Hepatocyte (in vitro differentiated cells): Measurements from ENCODE around the gene ELOVL1. TPM values are rescaled to one million over a fixed set of nuclear protein-coding genes. Genes with fewer than 3 reads are reported as not detected.

Experiments
- DNase-seq: peaks from one replicate; pipeline ENCODE4 v3.0.0-alpha.2; 2016; ENCODE audit warnings: low spot score
- H2AFZ ChIP-seq: fragments of 200-600 bp; sonication (generic); 2 replicates; pipeline ENCODE4 v1.6.0; 2016; ENCODE audit warnings: antibody characterized with exemption, mild to moderate bottlenecking
- H3K27ac ChIP-seq: fragments of 200-600 bp; sonication (generic); 2 replicates; pipeline ENCODE4 v1.5.1; 2016; ENCODE audit warnings: mild to moderate bottlenecking
- H3K27me3 ChIP-seq: fragments of 200-600 bp; sonication (generic); 2 replicates; pipeline ENCODE4 v1.6.1; 2016
- H3K36me3 ChIP-seq: fragments of 200-600 bp; sonication (generic); replicated peaks from 2 replicates; pipeline ENCODE4 v1.5.1; 2016; ENCODE audit warnings: low read depth; ENCODE audit not compliant: insufficient read depth
- H3K4me1 ChIP-seq: fragments of 200-600 bp; sonication (generic); 2 replicates; pipeline ENCODE4 v1.5.1; 2016; ENCODE audit warnings: mild to moderate bottlenecking, moderate library complexity; ENCODE audit not compliant: insufficient read depth
- H3K4me2 ChIP-seq: fragments of 200-600 bp; sonication (generic); 2 replicates; pipeline ENCODE4 v1.6.0; 2016
- H3K4me3 ChIP-seq: fragments of 200-600 bp; sonication (generic); 2 replicates; pipeline ENCODE4 v1.5.1; 2016; ENCODE audit warnings: mild to moderate bottlenecking
- H3K79me2 ChIP-seq: fragments of 200-600 bp; sonication (generic); 2 replicates; pipeline ENCODE4 v1.6.0; 2017; ENCODE audit warnings: mild to moderate bottlenecking
- H3K9me2 ChIP-seq: fragments of 200-600 bp; sonication (generic); replicated peaks from 2 replicates; pipeline ENCODE4 v1.6.0; 2017; ENCODE audit warnings: mild to moderate bottlenecking; ENCODE audit not compliant: insufficient read depth
- H3K9me3 ChIP-seq: fragments of 200-600 bp; sonication (generic); 2 replicates; pipeline ENCODE4 v1.5.1; 2016; ENCODE audit warnings: low read depth, mild to moderate bottlenecking
- H4K20me1 ChIP-seq: fragments of 200-600 bp; sonication (generic); 2 replicates; pipeline ENCODE4 v1.6.0; 2016; ENCODE audit warnings: mild to moderate bottlenecking; ENCODE audit not compliant: insufficient read depth, poor library complexity, severe bottlenecking
- EZH2 ChIP-seq: fragments of 200-600 bp; sonication (generic); IDR thresholded peaks from 2 replicates; pipeline ENCODE4 v1.6.1; 2016; ENCODE audit warnings: antibody characterized with exemption, mild to moderate bottlenecking, borderline replicate concordance
- EZH2phosphoT487 ChIP-seq: fragments of 200-600 bp; sonication (generic); IDR thresholded peaks from one replicate; pipeline ENCODE4 v1.6.1; 2018; ENCODE audit warnings: antibody characterized with exemption, mild to moderate bottlenecking, low read depth, moderate library complexity; ENCODE audit not compliant: unreplicated experiment, severe bottlenecking
- WGBS: methylation state at CpG from one replicate; pipeline ENCODE4 v1.1.6; 2016; ENCODE audit warnings: low lambda C conversion rate; ENCODE audit errors: missing lambda C conversion rate; 5-methylcytosine and 5-hydroxymethylcytosine counted together
- polyA plus RNA-seq: library from polyadenylated mRNA; unstranded; fragments of >200 nt; fragmentation: Nextera tagmentation; extraction: Ambion mirVana; gene quantifications from 2 replicates; pipeline ENCODE4 v1.2.1, GENCODE V29; 2016
- total RNA-seq: library from RNA; depleted of rRNA; stranded (reverse); fragments of >200 nt; gene quantifications from 2 replicates; pipeline ENCODE4 v1.2.3, GENCODE V29; 2014
- TF ChIP-seq, protein P1 (sequence below): fragments of 200-600 bp; sonication (generic); IDR thresholded peaks from 2 replicates; pipeline ENCODE4 v1.5.1; 2016; ENCODE audit warnings: antibody characterized with exemption, mild to moderate bottlenecking; ENCODE audit not compliant: poor library complexity

The ELOVL1 gene
- total and polyA plus RNA-seq, 2 experiments from 2014 or later: 90.8 to 185 TPM

GRCh38 chr1:43396059-43396458 lies 28.2 kb upstream of the ELOVL1 start:
- Histone ChIP-seq H3K36me3 (no peaks in the 10 kb centered on the region), H3K79me2 (peaks cover 69% of the 10 kb centered on the region), H3K27ac (no peak overlapping the region), H3K4me3 (no peak overlapping the region), H3K9me3 (no peaks in the 10 kb centered on the region), H3K27me3 (no peaks in the 10 kb centered on the region), H3K4me1 (peaks cover 1% of the 10 kb centered on the region), H3K4me2 (no peak overlapping the region), H4K20me1 (no peaks in the 10 kb centered on the region), H3K9me2 (no peaks in the 10 kb centered on the region), H2AFZ (no peak overlapping the region)
- TF ChIP-seq EZH2 (no peak), EZH2phosphoT487 (no peak)
- TF ChIP-seq, protein P1, sequence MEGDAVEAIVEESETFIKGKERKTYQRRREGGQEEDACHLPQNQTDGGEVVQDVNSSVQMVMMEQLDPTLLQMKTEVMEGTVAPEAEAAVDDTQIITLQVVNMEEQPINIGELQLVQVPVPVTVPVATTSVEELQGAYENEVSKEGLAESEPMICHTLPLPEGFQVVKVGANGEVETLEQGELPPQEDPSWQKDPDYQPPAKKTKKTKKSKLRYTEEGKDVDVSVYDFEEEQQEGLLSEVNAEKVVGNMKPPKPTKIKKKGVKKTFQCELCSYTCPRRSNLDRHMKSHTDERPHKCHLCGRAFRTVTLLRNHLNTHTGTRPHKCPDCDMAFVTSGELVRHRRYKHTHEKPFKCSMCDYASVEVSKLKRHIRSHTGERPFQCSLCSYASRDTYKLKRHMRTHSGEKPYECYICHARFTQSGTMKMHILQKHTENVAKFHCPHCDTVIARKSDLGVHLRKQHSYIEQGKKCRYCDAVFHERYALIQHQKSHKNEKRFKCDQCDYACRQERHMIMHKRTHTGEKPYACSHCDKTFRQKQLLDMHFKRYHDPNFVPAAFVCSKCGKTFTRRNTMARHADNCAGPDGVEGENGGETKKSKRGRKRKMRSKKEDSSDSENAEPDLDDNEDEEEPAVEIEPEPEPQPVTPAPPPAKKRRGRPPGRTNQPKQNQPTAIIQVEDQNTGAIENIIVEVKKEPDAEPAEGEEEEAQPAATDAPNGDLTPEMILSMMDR: no peak
- DNase-seq: no peak
- 50% methylated on average over 1 of the region's 1 CpG for WGBS

GRCh38 chr1:43395523-43395922 lies 27.7 kb upstream of the ELOVL1 start:
- no peak overlapping the region for H3K4me2 ChIP-seq
- H3K79me2 ChIP-seq: peaks cover 74% of the 10 kb centered on the region
- WGBS: 90% methylated on average over 4 of the region's 4 CpGs
- no peaks in the 10 kb centered on the region for H3K36me3 ChIP-seq
- no peak for DNase-seq
- H3K27me3 ChIP-seq: no peaks in the 10 kb centered on the region
- no peak overlapping the region for H3K4me3 ChIP-seq
- H3K9me2 ChIP-seq: no peaks in the 10 kb centered on the region
- no peak overlapping the region for H2AFZ ChIP-seq
- H4K20me1 ChIP-seq: no peaks in the 10 kb centered on the region
- H3K27ac ChIP-seq: no peak overlapping the region
- H3K9me3 ChIP-seq: no peaks in the 10 kb centered on the region
- no peak for TF ChIP-seq EZH2
- TF ChIP-seq, protein P1: no peak
- TF ChIP-seq EZH2phosphoT487: no peak
- H3K4me1 ChIP-seq: peaks cover 6% of the 10 kb centered on the region

DNA sequence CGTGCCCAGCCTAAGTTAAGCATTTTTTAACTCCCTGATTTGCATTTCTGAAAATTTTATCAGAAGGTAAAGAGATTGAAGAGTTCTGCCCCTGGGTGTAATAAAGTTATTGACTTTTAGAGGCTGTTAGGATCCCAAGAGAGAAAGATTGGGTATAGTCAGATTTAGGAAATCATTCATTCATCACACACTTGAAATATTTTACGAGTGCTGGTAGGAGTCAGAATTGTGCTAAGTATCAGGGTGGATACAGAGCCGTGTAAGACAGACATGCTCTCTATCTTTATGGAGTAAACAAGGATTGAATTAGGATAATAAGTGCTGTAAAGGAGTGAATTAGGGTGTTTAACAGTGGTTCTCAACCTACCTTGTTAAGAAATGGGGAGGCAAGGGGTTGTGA lies 24.9 kb upstream of the ELOVL1 start:
- Histone ChIP-seq H4K20me1 (peaks cover 8% of the 10 kb centered on the region), H3K4me1 (peaks cover 19% of the 10 kb centered on the region), H3K4me2 (no peak overlapping the region), H3K9me2 (no peaks in the 10 kb centered on the region), H3K4me3 (no peak overlapping the region), H2AFZ (no peak overlapping the region), H3K79me2 (peaks cover 80% of the 10 kb centered on the region), H3K27me3 (no peaks in the 10 kb centered on the region), H3K36me3 (no peaks in the 10 kb centered on the region), H3K27ac (no peak overlapping the region), H3K9me3 (no peaks in the 10 kb centered on the region)
- TF ChIP-seq EZH2phosphoT487 (no peak), EZH2 (no peak)
- TF ChIP-seq, protein P1: no peak
- WGBS: 60% methylated on average over 3 of the region's 3 CpGs
- DNase-seq: no peak
